ENCODE data around the gene CSF2RB. TPM values are rescaled to one million over a fixed set of nuclear protein-coding genes. Genes with fewer than 3 reads are reported as not detected.

Gene CSF2RB
- total and polyA plus RNA-seq, 12 donors: 0.81 to 20.8 (median 1.7) TPM

DNA sequence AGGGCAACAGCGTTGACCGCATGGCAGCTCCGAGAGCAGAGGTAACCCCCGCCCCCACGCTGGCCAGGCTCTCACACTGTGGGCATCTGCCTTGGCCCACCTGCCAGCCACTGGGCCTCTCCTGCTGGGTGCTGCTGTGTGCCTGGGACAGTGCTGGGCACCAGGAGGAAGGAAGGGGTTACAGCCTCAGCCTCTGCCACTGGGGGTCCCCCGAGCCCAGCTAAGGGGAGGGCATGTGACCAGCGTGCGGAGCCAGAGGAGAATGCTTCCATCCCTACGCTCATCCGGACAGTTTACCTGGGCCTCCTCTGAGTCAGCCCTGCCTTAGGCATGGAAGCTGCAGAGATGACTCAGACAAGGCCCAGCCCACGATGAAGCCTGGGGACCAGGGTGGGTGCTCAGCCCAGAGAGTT, 41.8 kb upstream of the CSF2RB start:
- no peak for DNase-seq
- Histone ChIP-seq H3K4me3 (no peak overlapping the region), H3K4me1 (peaks cover 0 to 28% (median 16%) of the 10 kb centered on the region in 9 donors), H3K27ac (peak overlapping the region in 1 of 10 donors; percentile 20), H3K27me3 (peaks cover 0 to 48% (median 23%) of the 10 kb centered on the region in 7 donors), H3K36me3 (peaks cover 0 to 69% (median 0%) of the 10 kb centered on the region in 9 donors), H3K9me3 (no peaks in the 10 kb centered on the region)
- TF ChIP-seq, protein P1, sequence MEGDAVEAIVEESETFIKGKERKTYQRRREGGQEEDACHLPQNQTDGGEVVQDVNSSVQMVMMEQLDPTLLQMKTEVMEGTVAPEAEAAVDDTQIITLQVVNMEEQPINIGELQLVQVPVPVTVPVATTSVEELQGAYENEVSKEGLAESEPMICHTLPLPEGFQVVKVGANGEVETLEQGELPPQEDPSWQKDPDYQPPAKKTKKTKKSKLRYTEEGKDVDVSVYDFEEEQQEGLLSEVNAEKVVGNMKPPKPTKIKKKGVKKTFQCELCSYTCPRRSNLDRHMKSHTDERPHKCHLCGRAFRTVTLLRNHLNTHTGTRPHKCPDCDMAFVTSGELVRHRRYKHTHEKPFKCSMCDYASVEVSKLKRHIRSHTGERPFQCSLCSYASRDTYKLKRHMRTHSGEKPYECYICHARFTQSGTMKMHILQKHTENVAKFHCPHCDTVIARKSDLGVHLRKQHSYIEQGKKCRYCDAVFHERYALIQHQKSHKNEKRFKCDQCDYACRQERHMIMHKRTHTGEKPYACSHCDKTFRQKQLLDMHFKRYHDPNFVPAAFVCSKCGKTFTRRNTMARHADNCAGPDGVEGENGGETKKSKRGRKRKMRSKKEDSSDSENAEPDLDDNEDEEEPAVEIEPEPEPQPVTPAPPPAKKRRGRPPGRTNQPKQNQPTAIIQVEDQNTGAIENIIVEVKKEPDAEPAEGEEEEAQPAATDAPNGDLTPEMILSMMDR (IDR thresholded peaks at IDR 0.05): no peak
- ATAC-seq: no peak
- 58 to 67% methylated on average over 11 of the region's 11 CpGs for WGBS, 2 donors
- intact Hi-C loops (cut with DNase I): loop anchor here in 5 of 10 donors (5.0 to 10.0 kb wide), 3 partner anchors 103 to 173 kb away; no protein-coding TSS in a partner anchor

DNA sequence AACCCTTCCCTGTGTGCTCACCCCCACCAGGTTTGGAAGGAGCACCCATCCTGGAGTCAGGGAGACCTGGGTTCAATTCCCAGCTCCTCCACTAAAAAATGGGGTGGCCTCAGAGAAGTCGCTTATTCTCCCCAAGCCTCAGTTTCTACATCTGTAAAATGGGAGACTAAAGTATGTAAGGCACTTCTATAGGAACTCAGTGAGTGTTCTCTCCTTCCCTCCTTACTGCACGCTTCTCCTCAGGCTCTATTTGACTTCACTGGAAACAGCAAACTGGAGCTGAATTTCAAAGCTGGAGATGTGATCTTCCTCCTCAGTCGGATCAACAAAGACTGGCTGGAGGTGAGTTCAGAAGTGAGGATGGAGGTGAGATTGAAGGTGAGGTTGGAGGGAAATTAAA, 41.3 kb upstream of the CSF2RB start:
- Histone ChIP-seq H3K4me3 (no peak overlapping the region), H3K27me3 (peaks cover 0 to 47% (median 23%) of the 10 kb centered on the region in 7 donors), H3K27ac (peak overlapping the region in 1 of 10 donors; percentile 20), H3K9me3 (no peaks in the 10 kb centered on the region), H3K4me1 (peaks cover 0 to 28% (median 16%) of the 10 kb centered on the region in 9 donors), H3K36me3 (peaks cover 0 to 71% (median 0%) of the 10 kb centered on the region in 9 donors)
- TF ChIP-seq, protein P1 (IDR thresholded peaks at IDR 0.05): no peak
- ATAC-seq (no peak), DNase-seq (no peak)
- intact Hi-C loops (cut with DNase I): loop anchor here in 5 of 10 donors (5.0 to 10.0 kb wide), 3 partner anchors 103 to 173 kb away; no protein-coding TSS in a partner anchor
- 93% methylated on average over 3 of the region's 3 CpGs for WGBS, 2 donors

DNA sequence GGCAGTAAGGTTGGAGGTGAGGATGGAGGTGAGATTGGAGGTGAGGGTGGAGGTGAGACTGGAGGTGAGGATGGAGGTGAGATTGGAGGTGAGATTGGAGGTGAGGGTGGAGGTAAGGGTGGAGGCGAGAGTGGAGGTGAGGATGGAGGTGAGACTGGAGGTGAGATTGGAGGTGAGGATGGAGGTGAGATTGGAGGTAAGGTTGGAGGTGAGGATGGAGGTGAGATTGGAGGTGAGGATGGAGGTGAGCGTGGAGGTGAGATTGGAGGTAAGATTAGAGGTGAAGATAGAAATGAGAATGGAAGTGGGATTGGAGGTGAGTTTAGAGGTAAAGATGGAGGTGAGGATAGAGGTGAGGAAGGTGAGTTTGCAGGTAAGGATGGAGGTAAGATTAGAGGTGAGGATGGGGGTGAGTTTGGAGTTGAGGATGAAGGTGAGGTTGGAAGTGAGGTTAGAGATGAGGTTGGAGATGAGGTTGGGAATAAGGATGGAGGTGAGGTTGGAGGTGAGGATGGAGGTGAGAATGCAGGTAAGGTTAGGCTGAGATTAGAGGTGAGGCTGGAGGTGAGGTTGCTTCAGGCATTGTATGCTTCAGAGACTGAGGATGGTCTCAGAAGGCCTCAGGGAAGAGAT, 40.4 kb upstream of the CSF2RB start:
- H3K4me1 ChIP-seq: peaks cover 0 to 28% (median 16%) of the 10 kb centered on the region in 9 donors
- H3K27me3 ChIP-seq: peaks cover 0 to 43% (median 28%) of the 10 kb centered on the region in 7 donors
- 92 to 96% methylated on average over 2 of the region's 2 CpGs for WGBS, 2 donors
- no peak for ATAC-seq
- DNase-seq: no peak
- peaks cover 0 to 65% (median 0%) of the 10 kb centered on the region in 9 donors for H3K36me3 ChIP-seq
- peak overlapping the region in 4 of 10 donors; percentile 63 to 87 (median 78) for H3K27ac ChIP-seq
- intact Hi-C loops (cut with DNase I): loop anchor here in 5 of 10 donors (5.0 to 10.0 kb wide), 3 partner anchors 102 to 172 kb away; no protein-coding TSS in a partner anchor
- H3K4me3 ChIP-seq: no peak overlapping the region
- TF ChIP-seq, protein P1 (IDR thresholded peaks at IDR 0.05): no peak
- no peaks in the 10 kb centered on the region for H3K9me3 ChIP-seq

DNA sequence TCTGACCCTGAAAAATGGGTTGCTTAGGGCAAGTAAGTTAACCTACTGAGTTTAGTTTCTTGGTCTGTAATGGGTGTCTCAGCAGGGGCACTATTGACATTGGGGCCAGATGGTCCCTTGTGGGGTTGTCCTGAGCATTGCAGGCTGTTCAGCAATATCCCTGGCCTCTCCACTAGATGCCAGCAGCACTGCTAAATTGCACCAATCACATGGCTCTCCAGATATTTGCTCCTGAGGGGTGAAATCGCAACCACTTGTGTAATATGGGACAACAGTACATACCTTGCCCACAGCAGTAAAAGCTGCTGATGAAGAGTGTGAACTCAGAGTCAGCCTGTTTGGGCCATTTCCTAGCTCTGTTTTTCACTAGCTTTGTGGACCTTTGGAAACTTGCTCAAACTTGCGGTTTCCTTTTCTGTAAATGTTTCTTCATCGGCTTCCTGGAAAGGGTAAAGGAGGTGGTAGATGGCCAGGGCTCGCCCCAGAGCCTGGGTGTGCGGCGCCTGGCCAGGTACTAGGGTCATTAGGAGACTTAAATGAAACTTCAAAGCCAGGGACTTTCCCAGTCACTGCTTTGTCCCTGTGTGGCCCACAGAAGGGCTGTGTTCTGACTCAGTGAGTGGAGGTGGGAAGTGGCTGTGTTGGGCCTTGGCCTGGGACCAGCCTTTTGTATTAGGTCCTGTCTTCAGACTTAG, 39.7 kb upstream of the CSF2RB start:
- ATAC-seq: peak; percentile 71 to 90 (median 85)
- H3K27me3 ChIP-seq: peaks cover 0 to 42% (median 27%) of the 10 kb centered on the region in 7 donors
- H3K4me3 ChIP-seq: no peak overlapping the region
- intact Hi-C loops (cut with DNase I): loop anchor here in 5 of 10 donors (5.0 to 10.0 kb wide), 3 partner anchors 101 to 171 kb away; no protein-coding TSS in a partner anchor
- H3K36me3 ChIP-seq: peaks cover 0 to 71% (median 0%) of the 10 kb centered on the region in 9 donors
- WGBS, 2 donors: 52 to 58% methylated on average over 6 of the region's 6 CpGs
- peaks cover 0 to 28% (median 16%) of the 10 kb centered on the region in 9 donors for H3K4me1 ChIP-seq
- TF ChIP-seq, protein P1 (IDR thresholded peaks at IDR 0.05): peak in 8 of 9 donors; percentile 23 to 63 (median 50)
- peak in 1 of 2 donors; percentile 43 for DNase-seq
- no peaks in the 10 kb centered on the region for H3K9me3 ChIP-seq
- H3K27ac ChIP-seq: peak overlapping the region in 9 of 10 donors; percentile 3 to 87 (median 35)
